Adrenal gland (tissue), 12 donors: Measurements from ENCODE around the gene CAMTA2. TPM values are rescaled to one million over a fixed set of nuclear protein-coding genes. Genes with fewer than 3 reads are reported as not detected.

Experiments
- DNase-seq, 7 donors: peaks; one replicate each; pipeline ENCODE4 v3.0.0-alpha.2; 2019 to 2020
- H3K27ac ChIP-seq, 5 donors: fragments of 200-600 bp; sonication (generic) in 4 of 5; 1 replicate in 3 of 5; 2 replicates in 2 of 5; pipeline versions ENCODE4 v1.5.1 to v1.8.0; 2016 to 2020; ENCODE audit warnings: mild to moderate bottlenecking in 1 of 5
- H3K27me3 ChIP-seq: fragments of 200-600 bp; 2 replicates; pipeline ENCODE4 v1.8.0; 2021
- H3K36me3 ChIP-seq, 2 donors: fragments of 200-600 bp; replicated peaks in 1 of 2; 1 replicate in 1 of 2; 2 replicates in 1 of 2; pipeline versions ENCODE4 v1.5.1 to v1.8.0; 2018 to 2022
- H3K4me1 ChIP-seq, 2 donors: fragments of 200-600 bp; replicated peaks in 1 of 2; 1 replicate in 1 of 2; 2 replicates in 1 of 2; pipeline versions ENCODE4 v1.5.1 to v1.8.0; 2018 to 2021
- H3K4me3 ChIP-seq, 4 donors: fragments of 200-600 bp; sonication (generic) in 3 of 4; one replicate each; pipeline ENCODE4 v1.5.1; 2016 to 2018
- H3K9me3 ChIP-seq, 3 donors: fragments of 200-600 bp; sonication (generic) in 1 of 3; replicated peaks in 1 of 3; 1 replicate in 2 of 3; 2 replicates in 1 of 3; pipeline versions ENCODE4 v1.5.1 to v1.8.0; 2016 to 2021
- CTCF ChIP-seq, 6 experiments: fragments of 450-650 bp in 4 of 6; fragments of 200-600 bp in 2 of 6; sonication (generic) in 1 of 6; IDR thresholded peaks; 1 replicate in 5 of 6; 2 replicates in 1 of 6; pipeline versions ENCODE4 v1.5.1 to v1.8.0; 2016 to 2021; ENCODE audit warnings: antibody characterized with exemption in 6 of 6, mild to moderate bottlenecking in 2 of 6, moderate library complexity in 1 of 6
- POLR2A ChIP-seq, 2 donors: fragments of 450-650 bp; IDR thresholded peaks; one replicate each; pipeline ENCODE4 v1.6.1; 2017; ENCODE audit warnings: antibody characterized with exemption in 2 of 2, mild to moderate bottlenecking in 2 of 2, moderate library complexity in 1 of 2
- WGBS, 4 donors: extraction: QIAGEN DNeasy Blood & Tissue Kit in 2 of 4; methylation state at CpG; one replicate each; pipeline versions ENCODE4 v1.1.5 to v1.1.7; 2013 to 2017; 5-methylcytosine and 5-hydroxymethylcytosine counted together
- intact Hi-C, 2 donors: fragments of 100-400 bp; cut with DNase I; formaldehyde crosslinking; loops; one replicate each; pipeline versions ENCODE4 v1.14.1 to v1.15.0; 2022 to 2023
- polyA plus RNA-seq, 3 donors: library from polyadenylated mRNA; stranded (reverse); fragments of 200-250 nt in 2 of 3; fragments of 350-450 nt in 1 of 3; fragmentation: Illumina TruSeq in 1 of 3; extraction: RNeasy Lipid Tissue Mini Kit (QIAGEN cat#74804) in 1 of 3; gene quantifications; one replicate each; pipeline ENCODE4 v1.2.3, GENCODE V29; 2013 to 2014
- total RNA-seq, 9 donors: library from RNA; depleted of rRNA in 4 of 9; stranded (reverse); fragments of >200 nt in 4 of 9; fragments of 120-200 nt in 1 of 9; fragmentation: NEBNext Ultra II Directional in 1 of 9; extraction: Animal tissue kit (Norgen Biotek cat#: 25700) in 1 of 9; gene quantifications; one replicate each; pipeline versions ENCODE4 v1.1.0 to v1.2.4, GENCODE V29; 2013 to 2023
- donor health status: healthy with polysubstance abuse.
- donor health status: Bipolar disorder and iron deficiency.
- donor health status: DM: yes; HTN: yes; CAD: no.
- donor health status: DM: no; HTN: no; CAD: no.
- donor health status: DM: no; HTN: no; CAD: no.
- donor health status: DM: yes; HTN: yes; CAD: no.

The CAMTA2 gene
- total and polyA plus RNA-seq, 12 donors = 6.9 to 190 (median 32.6) TPM

- DNase-seq = no peak
- no peaks in the 10 kb centered on the region for H3K27me3 ChIP-seq
- H3K4me3 ChIP-seq = no peak overlapping the region
- no peak overlapping the region for H3K27ac ChIP-seq
- no peak for TF ChIP-seq CTCF (IDR thresholded peaks at IDR 0.05)
- TF ChIP-seq POLR2A (IDR thresholded peaks at IDR 0.05) = no peak
- 75 to 90% (median 88%) methylated on average over 4 of the region's 4 CpGs for WGBS, 4 donors
- intact Hi-C loops = no loop called here
- peaks cover 0 to 42% of the 10 kb centered on the region in 2 donors for H3K36me3 ChIP-seq
- no peaks in the 10 kb centered on the region for H3K9me3 ChIP-seq
- H3K4me1 ChIP-seq = no peaks in the 10 kb centered on the region
Measured at GRCh38 chr17:5014357-5014756, 26.9 kb upstream of the CAMTA2 start.

- intact Hi-C loops = no loop called here
- WGBS, 4 donors = 80 to 93% (median 83%) methylated on average over 6 of the region's 6 CpGs
- H3K27me3 ChIP-seq = no peaks in the 10 kb centered on the region
- H3K4me3 ChIP-seq = no peak overlapping the region
- H3K27ac ChIP-seq = no peak overlapping the region
- TF ChIP-seq CTCF (IDR thresholded peaks at IDR 0.05) = no peak
- TF ChIP-seq POLR2A (IDR thresholded peaks at IDR 0.05) = no peak
- no peak for DNase-seq
- H3K9me3 ChIP-seq = no peaks in the 10 kb centered on the region
- peaks cover 0 to 64% of the 10 kb centered on the region in 2 donors for H3K36me3 ChIP-seq
- H3K4me1 ChIP-seq = no peaks in the 10 kb centered on the region
Measured at GRCh38 chr17:5011928-5012327, 24.5 kb upstream of the CAMTA2 start.

GRCh38 chr17:5003214-5003867 is 15.9 kb upstream of the CAMTA2 start:
- Histone ChIP-seq H3K9me3 (no peaks in the 10 kb centered on the region), H3K27me3 (no peaks in the 10 kb centered on the region), H3K4me3 (no peak overlapping the region), H3K4me1 (peaks cover 19 to 21% of the 10 kb centered on the region in 2 donors), H3K27ac (no peak overlapping the region), H3K36me3 (peaks cover 0 to 76% of the 10 kb centered on the region in 2 donors)
- TF ChIP-seq CTCF (IDR thresholded peaks at IDR 0.05) = no peak
- TF ChIP-seq POLR2A (IDR thresholded peaks at IDR 0.05) = no peak
- 92 to 96% (median 94%) methylated on average over 18 of the region's 18 CpGs for WGBS, 4 donors
- DNase-seq = no peak
- intact Hi-C loops = no loop called here

GRCh38 chr17:5002121-5002788 is 14.8 kb upstream of the CAMTA2 start:
- Histone ChIP-seq H3K27ac (no peak overlapping the region), H3K36me3 (peaks cover 0 to 65% of the 10 kb centered on the region in 2 donors), H3K27me3 (no peaks in the 10 kb centered on the region), H3K4me3 (no peak overlapping the region), H3K9me3 (no peaks in the 10 kb centered on the region), H3K4me1 (peaks cover 19 to 21% of the 10 kb centered on the region in 2 donors)
- WGBS, 4 donors = 94 to 97% (median 94%) methylated on average over 17 to 20 of the region's 20 CpGs
- TF ChIP-seq POLR2A (IDR thresholded peaks at IDR 0.05) (no peak), CTCF (IDR thresholded peaks at IDR 0.05) (no peak)
- intact Hi-C loops = no loop called here
- no peak for DNase-seq
